Gastroesophageal sphincter (tissue), 4 donors: ENCODE data around the gene LAMB1. TPM values are rescaled to one million over a fixed set of nuclear protein-coding genes. Genes with fewer than 3 reads are reported as not detected.

Experiments
- ATAC-seq: fragments of 150-250 bp; one replicate; pipeline ENCODE4 v1.9.1; 2016; ENCODE audit warnings: mild to moderate bottlenecking, moderate library complexity
- H3K27ac ChIP-seq, 4 donors: fragments of 200-600 bp; sonication (generic) in 3 of 4; 1 replicate in 3 of 4; 2 replicates in 1 of 4; pipeline ENCODE4 v1.5.1; 2016 to 2019
- H3K27me3 ChIP-seq: fragments of 200-600 bp; sonication (generic); one replicate; pipeline ENCODE4 v1.5.1; 2019
- H3K36me3 ChIP-seq, 2 donors: fragments of 200-600 bp; sonication (generic); one replicate each; pipeline ENCODE4 v1.5.1; 2019; ENCODE audit warnings: control low read depth in 1 of 2
- H3K4me1 ChIP-seq, 3 donors: fragments of 200-600 bp; sonication (generic); 1 replicate in 2 of 3; 2 replicates in 1 of 3; pipeline ENCODE4 v1.5.1; 2016 to 2019; ENCODE audit warnings: control low read depth in 2 of 3
- H3K4me3 ChIP-seq, 2 donors: fragments of 200-600 bp; sonication (generic); one replicate each; pipeline ENCODE4 v1.5.1; 2019; ENCODE audit warnings: mild to moderate bottlenecking in 1 of 2, moderate library complexity in 1 of 2
- H3K9me3 ChIP-seq, 3 donors: fragments of 200-600 bp; sonication (generic); one replicate each; pipeline ENCODE4 v1.5.1; 2017 to 2019; ENCODE audit warnings: control low read depth in 2 of 3
- EP300 ChIP-seq: sonication (generic); formaldehyde crosslinking; IDR thresholded peaks from one replicate; pipeline ENCODE4 v1.6.1; 2017; ENCODE audit warnings: antibody characterized with exemption, mild to moderate bottlenecking
- POLR2A ChIP-seq, 2 donors: fragments of 450-650 bp; IDR thresholded peaks; one replicate each; pipeline ENCODE4 v1.6.1; 2017; ENCODE audit warnings: antibody characterized with exemption in 2 of 2, mild to moderate bottlenecking in 2 of 2, moderate library complexity in 1 of 2
- POLR2AphosphoS5 ChIP-seq: sonication (generic); formaldehyde crosslinking; IDR thresholded peaks from one replicate; pipeline ENCODE4 v1.6.1; 2017; ENCODE audit warnings: antibody characterized with exemption
- WGBS, 2 donors: methylation state at CpG; one replicate each; pipeline ENCODE4 v1.1.5; 2018; ENCODE audit warnings: low coverage in 1 of 2; 5-methylcytosine and 5-hydroxymethylcytosine counted together
- total RNA-seq, 4 donors: library from RNA; depleted of rRNA; stranded (reverse); fragments of >200 nt; gene quantifications; one replicate each; pipeline ENCODE4 v1.1.0, GENCODE V29; 2016
- TF ChIP-seq, protein P1 (sequence below), 4 experiments: fragments of 200-600 bp in 2 of 4; fragments of 450-650 bp in 2 of 4; sonication (generic) in 1 of 4; IDR thresholded peaks; one replicate each; pipeline ENCODE4 v1.5.1; 2017 to 2019; ENCODE audit warnings: antibody characterized with exemption in 4 of 4, mild to moderate bottlenecking in 2 of 4, moderate library complexity in 2 of 4

LAMB1 gene
- total RNA-seq, 4 donors from 2014 or later, result 130 to 193 (median 179) TPM

DNA sequence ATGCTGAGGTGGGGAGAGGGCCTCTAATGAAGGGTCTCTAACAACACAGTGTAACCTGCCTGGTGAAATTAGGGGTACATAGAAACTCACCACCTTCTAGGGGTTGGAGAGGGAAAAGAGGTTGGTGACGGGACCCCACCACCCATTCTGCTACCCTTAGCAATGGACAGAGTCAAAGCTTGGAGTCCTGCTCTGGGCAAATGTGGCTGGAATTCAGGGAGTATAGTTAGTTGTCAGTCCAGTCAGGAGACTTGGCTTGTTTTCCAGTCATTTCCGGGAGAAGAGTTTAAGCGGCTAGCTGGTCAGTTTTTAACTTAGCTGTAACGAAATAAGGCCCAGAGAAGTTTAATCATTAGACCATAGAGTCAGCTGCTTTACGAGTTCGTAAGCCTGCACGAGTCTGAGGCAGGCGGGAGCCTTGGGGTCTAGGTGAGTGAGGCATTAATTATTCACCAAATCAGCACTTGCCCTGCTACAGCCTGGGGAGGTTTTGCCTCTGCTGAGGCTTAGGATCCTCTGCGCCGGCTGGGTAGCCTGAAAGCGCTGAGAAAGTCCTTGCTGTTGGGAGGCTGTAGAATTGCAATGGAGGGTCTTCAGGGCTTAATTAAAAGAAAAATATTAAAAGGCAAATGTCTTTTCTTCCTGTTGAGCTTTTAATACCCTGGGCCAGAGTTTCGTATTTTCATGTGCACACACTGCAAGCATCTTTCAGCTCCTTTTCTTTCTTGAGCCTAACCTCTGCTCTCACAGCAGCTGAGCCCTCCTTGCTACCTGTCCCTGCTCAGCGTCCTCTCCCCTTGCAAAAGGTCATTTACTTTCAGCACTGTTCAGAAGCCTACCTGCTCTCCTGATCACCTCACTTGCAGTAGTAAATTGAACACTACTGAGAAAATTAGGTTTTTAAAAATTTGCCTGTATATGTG is 1.5 kb upstream of the LAMB1 start:
- no peak for ATAC-seq
- TF ChIP-seq EP300, result no peak
- peak; percentile 37 for TF ChIP-seq POLR2AphosphoS5
- Histone ChIP-seq H3K9me3 (no peaks in the 10 kb centered on the region), H3K36me3 (no peaks in the 10 kb centered on the region), H3K27me3 (no peaks in the 10 kb centered on the region), H3K27ac (peak overlapping the region in 3 of 4 donors; percentile 84 to 90 (median 90)), H3K4me1 (peaks cover 0 to 43% (median 12%) of the 10 kb centered on the region in 3 donors), H3K4me3 (no peak overlapping the region)
- WGBS, 2 donors, result 36 to 62% methylated on average over 8 to 11 of the region's 13 CpGs

GRCh38 chr7:108003599-108003935 is 606 bp upstream of the LAMB1 start:
- WGBS, 2 donors, result 53 to 60% methylated on average over 13 to 14 of the region's 15 CpGs
- no peak for ATAC-seq
- Histone ChIP-seq H3K36me3 (no peaks in the 10 kb centered on the region), H3K27me3 (no peaks in the 10 kb centered on the region), H3K27ac (peak overlapping the region in 3 of 4 donors; percentile 84 to 90 (median 90)), H3K9me3 (no peaks in the 10 kb centered on the region), H3K4me3 (peak overlapping the region; percentile 67 to 82), H3K4me1 (peaks cover 0 to 52% (median 12%) of the 10 kb centered on the region in 3 donors)
- TF ChIP-seq, protein P1, sequence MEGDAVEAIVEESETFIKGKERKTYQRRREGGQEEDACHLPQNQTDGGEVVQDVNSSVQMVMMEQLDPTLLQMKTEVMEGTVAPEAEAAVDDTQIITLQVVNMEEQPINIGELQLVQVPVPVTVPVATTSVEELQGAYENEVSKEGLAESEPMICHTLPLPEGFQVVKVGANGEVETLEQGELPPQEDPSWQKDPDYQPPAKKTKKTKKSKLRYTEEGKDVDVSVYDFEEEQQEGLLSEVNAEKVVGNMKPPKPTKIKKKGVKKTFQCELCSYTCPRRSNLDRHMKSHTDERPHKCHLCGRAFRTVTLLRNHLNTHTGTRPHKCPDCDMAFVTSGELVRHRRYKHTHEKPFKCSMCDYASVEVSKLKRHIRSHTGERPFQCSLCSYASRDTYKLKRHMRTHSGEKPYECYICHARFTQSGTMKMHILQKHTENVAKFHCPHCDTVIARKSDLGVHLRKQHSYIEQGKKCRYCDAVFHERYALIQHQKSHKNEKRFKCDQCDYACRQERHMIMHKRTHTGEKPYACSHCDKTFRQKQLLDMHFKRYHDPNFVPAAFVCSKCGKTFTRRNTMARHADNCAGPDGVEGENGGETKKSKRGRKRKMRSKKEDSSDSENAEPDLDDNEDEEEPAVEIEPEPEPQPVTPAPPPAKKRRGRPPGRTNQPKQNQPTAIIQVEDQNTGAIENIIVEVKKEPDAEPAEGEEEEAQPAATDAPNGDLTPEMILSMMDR (IDR thresholded peaks at IDR 0.05), result no peak
- TF ChIP-seq POLR2AphosphoS5 (no peak), POLR2A (IDR thresholded peaks at IDR 0.05) (no peak), EP300 (no peak)

- no peaks in the 10 kb centered on the region for H3K9me3 ChIP-seq
- H3K4me1 ChIP-seq, result peaks cover 0 to 64% (median 12%) of the 10 kb centered on the region in 3 donors
- TF ChIP-seq POLR2AphosphoS5, result peak; percentile 32
- TF ChIP-seq POLR2A (IDR thresholded peaks at IDR 0.05), result no peak
- peak; percentile 19 for ATAC-seq
- H3K36me3 ChIP-seq, result peaks cover 0 to 9% of the 10 kb centered on the region in 2 donors
- H3K27ac ChIP-seq, result peak overlapping the region; percentile 44 to 90 (median 87)
- peak overlapping the region; percentile 67 to 82 for H3K4me3 ChIP-seq
- 0 to 1% methylated on average over 2 to 15 of the region's 75 CpGs for WGBS, 2 donors
- H3K27me3 ChIP-seq, result no peaks in the 10 kb centered on the region
Observed at GRCh38 chr7:108001764-108002725, 916 bp downstream of the LAMB1 start.

GRCh38 chr7:108000875-108001763 is 1.8 kb downstream of the LAMB1 start:
- peak; percentile 20 for ATAC-seq
- peaks cover 0 to 12% of the 10 kb centered on the region in 2 donors for H3K36me3 ChIP-seq

More at GRCh38 chr7:108000875-108001763, 1.8 kb downstream of the LAMB1 start:
- Histone ChIP-seq H3K4me3 (peak overlapping the region; percentile 67 to 82), H3K27me3 (no peaks in the 10 kb centered on the region), H3K27ac (peak overlapping the region in 3 of 4 donors; percentile 84 to 90 (median 90)), H3K9me3 (no peaks in the 10 kb centered on the region), H3K4me1 (peaks cover 2 to 68% (median 16%) of the 10 kb centered on the region in 3 donors)
- 8 to 42% methylated on average over 4 of the region's 37 CpGs for WGBS, 2 donors
- TF ChIP-seq, protein P1 (IDR thresholded peaks at IDR 0.05), result peak in 1 of 4 experiments; percentile 39
- TF ChIP-seq POLR2A (IDR thresholded peaks at IDR 0.05), result no peak
